ENCODE measurements around the gene HSPA12A. TPM values are rescaled to one million over a fixed set of nuclear protein-coding genes. Genes with fewer than 3 reads are reported as not detected.

Gene HSPA12A
- total RNA-seq, 6 donors from 2014 or later = 4.2 to 11.6 (median 6.1) TPM

DNA sequence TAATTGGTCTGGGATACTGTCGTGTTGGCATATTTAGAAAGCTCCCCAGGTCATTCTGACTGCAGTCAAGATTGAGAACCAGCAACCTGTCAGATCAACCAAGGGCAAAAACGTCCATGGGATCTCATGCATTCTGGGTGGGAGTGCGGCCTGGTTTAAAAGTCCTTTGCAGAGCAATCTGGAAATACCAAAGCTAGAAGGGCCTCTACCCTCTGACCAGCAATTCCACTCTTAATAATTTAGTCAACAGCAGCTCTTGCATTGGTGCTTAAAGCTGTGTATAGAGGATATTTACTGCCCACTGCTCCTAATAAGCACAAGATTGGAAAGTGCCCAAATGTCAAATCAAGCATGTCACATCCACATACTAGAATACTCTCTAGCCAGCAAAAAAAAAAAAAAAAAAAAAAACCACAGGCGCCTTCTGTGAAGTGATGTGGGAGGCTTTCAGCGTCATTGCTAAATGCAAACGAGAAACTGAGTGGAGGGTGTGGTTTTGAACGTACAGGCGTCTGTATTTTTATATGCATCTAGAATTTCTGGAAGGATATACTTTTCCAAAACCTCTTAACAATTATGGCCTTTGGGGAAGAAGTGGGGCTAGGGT lies 44.8 kb upstream of the HSPA12A start:
- Histone ChIP-seq H3K4me1 (peaks cover 3 to 10% (median 6%) of the 10 kb centered on the region in 4 donors), H3K27ac (no peak overlapping the region), H3K36me3 (no peaks in the 10 kb centered on the region), H3K27me3 (no peaks in the 10 kb centered on the region), H3K4me3 (no peak overlapping the region), H3K9me3 (no peaks in the 10 kb centered on the region)
- no peak for ATAC-seq (ENCODE audit: low FRiP score in 2 of 2)
- TF ChIP-seq POLR2A (IDR thresholded peaks at IDR 0.05) = no peak
- TF ChIP-seq EP300 (IDR thresholded peaks at IDR 0.05) = no peak
- TF ChIP-seq, protein P1, sequence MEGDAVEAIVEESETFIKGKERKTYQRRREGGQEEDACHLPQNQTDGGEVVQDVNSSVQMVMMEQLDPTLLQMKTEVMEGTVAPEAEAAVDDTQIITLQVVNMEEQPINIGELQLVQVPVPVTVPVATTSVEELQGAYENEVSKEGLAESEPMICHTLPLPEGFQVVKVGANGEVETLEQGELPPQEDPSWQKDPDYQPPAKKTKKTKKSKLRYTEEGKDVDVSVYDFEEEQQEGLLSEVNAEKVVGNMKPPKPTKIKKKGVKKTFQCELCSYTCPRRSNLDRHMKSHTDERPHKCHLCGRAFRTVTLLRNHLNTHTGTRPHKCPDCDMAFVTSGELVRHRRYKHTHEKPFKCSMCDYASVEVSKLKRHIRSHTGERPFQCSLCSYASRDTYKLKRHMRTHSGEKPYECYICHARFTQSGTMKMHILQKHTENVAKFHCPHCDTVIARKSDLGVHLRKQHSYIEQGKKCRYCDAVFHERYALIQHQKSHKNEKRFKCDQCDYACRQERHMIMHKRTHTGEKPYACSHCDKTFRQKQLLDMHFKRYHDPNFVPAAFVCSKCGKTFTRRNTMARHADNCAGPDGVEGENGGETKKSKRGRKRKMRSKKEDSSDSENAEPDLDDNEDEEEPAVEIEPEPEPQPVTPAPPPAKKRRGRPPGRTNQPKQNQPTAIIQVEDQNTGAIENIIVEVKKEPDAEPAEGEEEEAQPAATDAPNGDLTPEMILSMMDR (IDR thresholded peaks at IDR 0.05) = no peak
- no peak for TF ChIP-seq POLR2AphosphoS5 (IDR thresholded peaks at IDR 0.05)
- DNase-seq = no peak
- WGBS, 2 donors = 55 to 64% methylated on average over 6 to 8 of the region's 8 CpGs

DNA sequence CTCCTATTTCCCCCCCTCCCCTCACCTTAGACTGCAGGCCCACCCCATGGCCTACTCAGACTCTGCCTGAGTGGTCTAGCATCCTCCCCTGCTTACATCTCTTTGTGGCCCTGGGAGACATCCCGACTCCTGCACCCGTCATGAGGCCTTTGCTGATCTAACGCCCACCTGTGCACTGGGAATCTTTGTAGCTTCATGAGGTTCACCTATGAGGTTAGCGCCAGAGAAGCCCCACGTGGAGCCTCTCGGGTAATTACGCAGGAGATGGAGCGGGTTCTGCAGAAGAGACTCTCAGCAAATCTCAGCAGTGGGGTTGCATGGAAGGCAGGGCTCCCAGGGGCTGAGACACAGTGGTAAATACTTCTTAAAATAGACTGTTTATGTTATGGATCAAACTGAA lies 43.5 kb upstream of the HSPA12A start:
- DNase-seq = no peak
- WGBS, 2 donors = 91 to 96% methylated on average over 8 of the region's 8 CpGs
- Histone ChIP-seq H3K36me3 (no peaks in the 10 kb centered on the region), H3K4me3 (no peak overlapping the region), H3K4me1 (peaks cover 3 to 10% (median 6%) of the 10 kb centered on the region in 4 donors), H3K27me3 (no peaks in the 10 kb centered on the region), H3K9me3 (no peaks in the 10 kb centered on the region), H3K27ac (no peak overlapping the region)
- TF ChIP-seq POLR2AphosphoS5 (IDR thresholded peaks at IDR 0.05) = no peak
- no peak for ATAC-seq (ENCODE audit: low FRiP score in 2 of 2)

DNA sequence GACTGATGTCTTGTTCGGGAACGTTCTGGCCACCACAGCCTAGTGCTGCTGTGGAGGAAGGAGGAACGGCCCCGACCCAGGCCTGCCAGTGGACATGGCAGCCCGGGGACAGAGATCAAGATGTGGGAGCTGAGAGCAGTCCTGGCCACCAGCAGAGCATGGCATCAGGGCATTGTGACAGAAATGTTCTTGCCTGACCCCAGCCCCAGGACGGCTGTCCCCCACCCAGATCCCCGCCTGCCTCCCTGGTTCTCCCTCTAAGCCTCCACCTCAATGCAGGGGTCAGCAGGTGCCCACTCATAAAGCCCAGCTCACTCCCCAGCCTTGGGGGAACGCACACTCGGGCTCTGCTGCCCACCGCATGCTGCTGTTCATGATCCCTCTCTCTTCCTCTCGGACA lies 42.9 kb upstream of the HSPA12A start:
- no peak for DNase-seq
- TF ChIP-seq, protein P1 (IDR thresholded peaks at IDR 0.05) = no peak
- TF ChIP-seq EP300 (IDR thresholded peaks at IDR 0.05) = no peak
- no peak for TF ChIP-seq POLR2A (IDR thresholded peaks at IDR 0.05)
- TF ChIP-seq POLR2AphosphoS5 (IDR thresholded peaks at IDR 0.05) = no peak
- WGBS, 2 donors = 90 to 96% methylated on average over 5 to 11 of the region's 11 CpGs
- no peak overlapping the region for H3K27ac ChIP-seq
- no peak overlapping the region for H3K4me3 ChIP-seq
- no peaks in the 10 kb centered on the region for H3K36me3 ChIP-seq
- H3K9me3 ChIP-seq = no peaks in the 10 kb centered on the region
- no peaks in the 10 kb centered on the region for H3K27me3 ChIP-seq
- peaks cover 3 to 10% (median 6%) of the 10 kb centered on the region in 4 donors for H3K4me1 ChIP-seq
- ATAC-seq (ENCODE audit: low FRiP score in 2 of 2) = no peak

DNA sequence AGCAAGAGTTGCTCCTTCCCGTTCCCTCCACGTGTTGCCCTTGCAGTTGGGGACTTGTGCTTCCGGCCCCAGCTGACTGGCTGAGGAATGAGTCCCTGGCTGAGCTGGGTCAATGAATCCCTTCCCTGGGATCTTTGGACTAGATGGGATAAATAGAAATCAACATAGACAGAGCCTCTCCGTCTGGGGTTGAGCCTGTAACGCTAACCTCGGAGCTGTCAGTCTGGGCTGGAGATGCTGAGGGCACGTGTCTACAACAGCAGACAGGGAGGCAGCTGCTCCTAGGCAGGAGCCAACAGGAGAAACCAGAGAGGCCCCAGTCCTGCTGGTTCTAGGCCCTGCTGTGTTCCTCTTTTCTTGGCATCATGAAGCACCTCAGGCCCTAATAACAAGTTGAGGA lies 42.3 kb upstream of the HSPA12A start:
- no peak for ATAC-seq (ENCODE audit: low FRiP score in 2 of 2)

DNA sequence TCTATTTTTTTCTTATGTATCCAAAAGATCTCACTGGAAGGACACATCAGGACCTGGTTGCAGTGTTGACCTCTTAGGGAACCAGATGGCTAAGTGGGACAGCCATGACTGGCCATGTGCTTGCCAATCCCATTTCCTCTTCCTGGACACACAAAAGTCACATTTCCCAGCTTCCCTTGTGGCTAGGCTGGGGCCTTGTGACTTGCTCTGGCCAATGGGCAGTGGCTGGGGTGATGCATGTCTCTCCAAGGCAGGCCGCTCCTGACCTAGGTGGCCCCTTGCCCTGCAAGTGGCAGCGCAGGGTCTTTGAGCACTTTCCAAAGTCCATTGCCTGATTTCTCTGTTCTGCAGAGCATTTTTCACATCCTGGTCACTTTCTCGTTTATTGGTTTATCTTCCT lies 41.7 kb upstream of the HSPA12A start:
- 88 to 92% methylated on average over 3 of the region's 3 CpGs for WGBS, 2 donors
- no peak for DNase-seq
- no peak for TF ChIP-seq EP300 (IDR thresholded peaks at IDR 0.05)
- TF ChIP-seq POLR2AphosphoS5 (IDR thresholded peaks at IDR 0.05) = no peak
- TF ChIP-seq, protein P1 (IDR thresholded peaks at IDR 0.05) = no peak
- no peak for TF ChIP-seq POLR2A (IDR thresholded peaks at IDR 0.05)
- Histone ChIP-seq H3K36me3 (no peaks in the 10 kb centered on the region), H3K9me3 (no peaks in the 10 kb centered on the region), H3K4me1 (peaks cover 3 to 10% (median 6%) of the 10 kb centered on the region in 4 donors), H3K27me3 (no peaks in the 10 kb centered on the region), H3K27ac (no peak overlapping the region), H3K4me3 (no peak overlapping the region)
- no peak for ATAC-seq (ENCODE audit: low FRiP score in 2 of 2)

More for the DNA sequence above, 42.3 kb upstream of the HSPA12A start:
- 86 to 93% methylated on average over 7 of the region's 7 CpGs for WGBS, 2 donors
- H3K9me3 ChIP-seq = no peaks in the 10 kb centered on the region
- DNase-seq = no peak
- no peak overlapping the region for H3K27ac ChIP-seq
- H3K27me3 ChIP-seq = no peaks in the 10 kb centered on the region
- H3K4me3 ChIP-seq = no peak overlapping the region
- no peaks in the 10 kb centered on the region for H3K36me3 ChIP-seq
- TF ChIP-seq, protein P1 (IDR thresholded peaks at IDR 0.05) = no peak
- TF ChIP-seq POLR2A (IDR thresholded peaks at IDR 0.05) = no peak
- TF ChIP-seq EP300 (IDR thresholded peaks at IDR 0.05) = no peak
- no peak for TF ChIP-seq POLR2AphosphoS5 (IDR thresholded peaks at IDR 0.05)
- H3K4me1 ChIP-seq = peaks cover 3 to 10% (median 6%) of the 10 kb centered on the region in 4 donors

Measured in upper lobe of left lung (tissue), 6 donors.